Measurements from ENCODE around the gene CRACR2A. TPM values are rescaled to one million over a fixed set of nuclear protein-coding genes. Genes with fewer than 3 reads are reported as not detected.

CRACR2A gene
- total RNA-seq, 2 experiments from 2014 or later, result 38.5 to 40.1 TPM

- H3K9me3 Mint-ChIP-seq (ENCODE audit: insufficient read depth), result no peaks in the 10 kb centered on the region
- no peak for DNase-seq
- H3K27ac Mint-ChIP-seq, result no peak overlapping the region
- H3K4me3 Mint-ChIP-seq, result no peak overlapping the region
- H3K36me3 Mint-ChIP-seq (ENCODE audit: low read depth), result no peaks in the 10 kb centered on the region
- no peaks in the 10 kb centered on the region for H3K4me1 Mint-ChIP-seq (ENCODE audit: low read depth)
- ChIA-PET POLR2A (no interaction called here), CTCF (no interaction called here)
- peaks cover 6% of the 10 kb centered on the region for H3K27me3 Mint-ChIP-seq (ENCODE audit: low read depth)
- no peak for ATAC-seq
These were observed 172.7 kb downstream of the CRACR2A start for GRCh38 chr12:3580094-3580749.

- H3K4me3 Mint-ChIP-seq, result no peak overlapping the region
- H3K36me3 Mint-ChIP-seq (ENCODE audit: low read depth), result no peaks in the 10 kb centered on the region
- peaks cover 1% of the 10 kb centered on the region for H3K27me3 Mint-ChIP-seq (ENCODE audit: low read depth)
- H3K9me3 Mint-ChIP-seq (ENCODE audit: insufficient read depth), result no peaks in the 10 kb centered on the region
- H3K27ac Mint-ChIP-seq, result no peak overlapping the region
- ATAC-seq (no peak), DNase-seq (no peak)
- POLR2A ChIA-PET, result no interaction called here
- CTCF ChIA-PET, result no interaction called here
- H3K4me1 Mint-ChIP-seq (ENCODE audit: low read depth), result no peaks in the 10 kb centered on the region
These were observed 173.3 kb downstream of the CRACR2A start for GRCh38 chr12:3579446-3580093.

GRCh38 chr12:3578557-3578956 lies 174.4 kb downstream of the CRACR2A start:
- Mint-ChIP-seq H3K27ac (no peak overlapping the region), H3K36me3 (ENCODE audit: low read depth) (no peaks in the 10 kb centered on the region), H3K27me3 (ENCODE audit: low read depth) (peaks cover 6% of the 10 kb centered on the region), H3K9me3 (ENCODE audit: insufficient read depth) (no peaks in the 10 kb centered on the region), H3K4me3 (no peak overlapping the region), H3K4me1 (ENCODE audit: low read depth) (no peaks in the 10 kb centered on the region)
- ChIA-PET CTCF (no interaction called here), POLR2A (no interaction called here)
- DNase-seq (no peak), ATAC-seq (no peak)

GRCh38 chr12:3576891-3577290 lies 176.0 kb downstream of the CRACR2A start:
- DNase-seq (no peak), ATAC-seq (no peak)
- H3K4me1 Mint-ChIP-seq (ENCODE audit: low read depth), result no peaks in the 10 kb centered on the region
- H3K4me3 Mint-ChIP-seq, result no peak overlapping the region
- no peaks in the 10 kb centered on the region for H3K36me3 Mint-ChIP-seq (ENCODE audit: low read depth)
- ChIA-PET CTCF (no interaction called here), POLR2A (no interaction called here)
- H3K27ac Mint-ChIP-seq, result no peak overlapping the region
- no peaks in the 10 kb centered on the region for H3K9me3 Mint-ChIP-seq (ENCODE audit: insufficient read depth)
- peaks cover 16% of the 10 kb centered on the region for H3K27me3 Mint-ChIP-seq (ENCODE audit: low read depth)

- DNase-seq (no peak), ATAC-seq (no peak)
- peaks cover 21% of the 10 kb centered on the region for H3K27me3 Mint-ChIP-seq (ENCODE audit: low read depth)
- no peak overlapping the region for H3K4me3 Mint-ChIP-seq
- no peaks in the 10 kb centered on the region for H3K36me3 Mint-ChIP-seq (ENCODE audit: low read depth)
- no peaks in the 10 kb centered on the region for H3K9me3 Mint-ChIP-seq (ENCODE audit: insufficient read depth)
- POLR2A ChIA-PET, result no interaction called here
- CTCF ChIA-PET, result no interaction called here
- H3K4me1 Mint-ChIP-seq (ENCODE audit: low read depth), result no peaks in the 10 kb centered on the region
- H3K27ac Mint-ChIP-seq, result no peak overlapping the region
These were observed 177.9 kb downstream of the CRACR2A start for GRCh38 chr12:3574986-3575385.

GRCh38 chr12:3572560-3572959 lies 180.3 kb downstream of the CRACR2A start:
- H3K36me3 Mint-ChIP-seq (ENCODE audit: low read depth), result no peaks in the 10 kb centered on the region
- H3K27me3 Mint-ChIP-seq (ENCODE audit: low read depth), result peaks cover 25% of the 10 kb centered on the region
- ChIA-PET POLR2A (no interaction called here), CTCF (interaction anchor here (1.0 kb wide), 1 partner anchor 272 kb away, joined by 4 read pairs; no protein-coding TSS in a partner anchor)
- H3K27ac Mint-ChIP-seq, result no peak overlapping the region
- H3K4me1 Mint-ChIP-seq (ENCODE audit: low read depth), result no peaks in the 10 kb centered on the region
- no peak overlapping the region for H3K4me3 Mint-ChIP-seq
- H3K9me3 Mint-ChIP-seq (ENCODE audit: insufficient read depth), result no peaks in the 10 kb centered on the region
- DNase-seq (no peak), ATAC-seq (no peak)

GRCh38 chr12:3571724-3572123 lies 181.2 kb downstream of the CRACR2A start:
- ChIA-PET POLR2A (no interaction called here), CTCF (no interaction called here)
- Mint-ChIP-seq H3K4me1 (ENCODE audit: low read depth) (no peaks in the 10 kb centered on the region), H3K27ac (no peak overlapping the region), H3K27me3 (ENCODE audit: low read depth) (peaks cover 23% of the 10 kb centered on the region), H3K4me3 (no peak overlapping the region), H3K9me3 (ENCODE audit: insufficient read depth) (no peaks in the 10 kb centered on the region), H3K36me3 (ENCODE audit: low read depth) (no peaks in the 10 kb centered on the region)
- ATAC-seq (no peak), DNase-seq (no peak)

GRCh38 chr12:3571323-3571722 lies 181.6 kb downstream of the CRACR2A start:
- no peak for ATAC-seq
- peaks cover 24% of the 10 kb centered on the region for H3K27me3 Mint-ChIP-seq (ENCODE audit: low read depth)
- DNase-seq, result no peak
- ChIA-PET POLR2A (no interaction called here), CTCF (no interaction called here)
- H3K9me3 Mint-ChIP-seq (ENCODE audit: insufficient read depth), result no peaks in the 10 kb centered on the region
- H3K27ac Mint-ChIP-seq, result no peak overlapping the region
- H3K4me3 Mint-ChIP-seq, result no peak overlapping the region
- H3K4me1 Mint-ChIP-seq (ENCODE audit: low read depth), result no peaks in the 10 kb centered on the region
- no peaks in the 10 kb centered on the region for H3K36me3 Mint-ChIP-seq (ENCODE audit: low read depth)

- no peaks in the 10 kb centered on the region for H3K4me1 Mint-ChIP-seq (ENCODE audit: low read depth)
- H3K9me3 Mint-ChIP-seq (ENCODE audit: insufficient read depth), result no peaks in the 10 kb centered on the region
- H3K27me3 Mint-ChIP-seq (ENCODE audit: low read depth), result peaks cover 27% of the 10 kb centered on the region
- ATAC-seq (no peak), DNase-seq (no peak)
- no peak overlapping the region for H3K27ac Mint-ChIP-seq
- no peak overlapping the region for H3K4me3 Mint-ChIP-seq
- ChIA-PET CTCF (no interaction called here), POLR2A (no interaction called here)
- H3K36me3 Mint-ChIP-seq (ENCODE audit: low read depth), result no peaks in the 10 kb centered on the region
These were observed 184.2 kb downstream of the CRACR2A start for GRCh38 chr12:3568695-3569094.

- peaks cover 16% of the 10 kb centered on the region for H3K27me3 Mint-ChIP-seq (ENCODE audit: low read depth)
- POLR2A ChIA-PET, result no interaction called here
- no peak overlapping the region for H3K27ac Mint-ChIP-seq
- no peaks in the 10 kb centered on the region for H3K4me1 Mint-ChIP-seq (ENCODE audit: low read depth)
- no peaks in the 10 kb centered on the region for H3K36me3 Mint-ChIP-seq (ENCODE audit: low read depth)
- DNase-seq (no peak), ATAC-seq (no peak)
- CTCF ChIA-PET, result no interaction called here
- no peaks in the 10 kb centered on the region for H3K9me3 Mint-ChIP-seq (ENCODE audit: insufficient read depth)
- H3K4me3 Mint-ChIP-seq, result no peak overlapping the region
These were observed 186.9 kb downstream of the CRACR2A start for GRCh38 chr12:3565985-3566384.

Other genes with a start within 250 kb of the CRACR2A start
- 10 to 100 TPM; 36.4 to 36.6 TPM for gene PARP11, start 120.3 kb upstream of the CRACR2A start, total RNA-seq

Data from activated CD8-positive, alpha-beta T cell treated with anti-CD3 and anti-CD28 coated beads, Interleukin-2, amount 10 ng/mL, durations not matched to agents 7 days and 5 days (primary cell).